Astrocyte (in vitro differentiated cells and primary cell): ENCODE data around the gene HTR3E. TPM values are rescaled to one million over a fixed set of nuclear protein-coding genes. Genes with fewer than 3 reads are reported as not detected.
"Not testable (repeated sequence)": the region's sequence is repeated elsewhere in the genome, so short reads cannot be mapped to it uniquely, and the experiment has no call there.

Experiments
- DNase-seq: peaks from one replicate; pipeline ENCODE4 v3.0.0-alpha.2; 2010; ENCODE audit warnings: low read depth
- FAIRE-seq: peaks from 2 replicates; lab custom pipeline; 2011; peaks lifted over from hg19 to GRCh38; lab: Jason Lieb, UNC
- H2AFZ ChIP-seq: 2 replicates; pipeline ENCODE4 v1.6.0; 2012; ENCODE audit warnings: low read depth, low read length, inconsistent platforms
- H3K27ac ChIP-seq: 2 replicates; pipeline ENCODE4 v1.5.1; 2011; ENCODE audit warnings: low read depth, low read length, inconsistent platforms
- H3K27me3 ChIP-seq: 2 replicates; pipeline ENCODE4 v1.6.0; 2011; ENCODE audit warnings: low read length, inconsistent platforms; ENCODE audit not compliant: insufficient read depth
- H3K36me3 ChIP-seq: 2 replicates; pipeline ENCODE4 v1.5.1; 2011; ENCODE audit warnings: low read length, inconsistent platforms; ENCODE audit not compliant: insufficient read depth
- H3K4me1 ChIP-seq: 2 replicates; pipeline ENCODE4 v1.5.1; 2011; ENCODE audit warnings: low read length, inconsistent platforms; ENCODE audit not compliant: insufficient read depth
- H3K4me2 ChIP-seq: 2 replicates; pipeline ENCODE4 v1.6.0; 2012; ENCODE audit warnings: low read length, inconsistent platforms
- H3K4me3 ChIP-seq: 2 replicates; pipeline ENCODE4 v1.5.1; 2011; ENCODE audit warnings: low read depth, mild to moderate bottlenecking, low read length, inconsistent platforms; ENCODE audit not compliant: insufficient read depth
- H3K79me2 ChIP-seq: 2 replicates; pipeline ENCODE4 v1.6.0; 2012; ENCODE audit warnings: mild to moderate bottlenecking, low read length, inconsistent platforms; ENCODE audit not compliant: insufficient read depth
- H3K9ac ChIP-seq: 2 replicates; pipeline ENCODE4 v1.6.0; 2012; ENCODE audit warnings: mild to moderate bottlenecking, low read length, inconsistent platforms
- H3K9me3 ChIP-seq: 2 replicates; pipeline ENCODE4 v1.5.1; 2012; ENCODE audit warnings: low read depth, mild to moderate bottlenecking, low read length, inconsistent platforms; ENCODE audit not compliant: insufficient read depth
- H4K20me1 ChIP-seq: 2 replicates; pipeline ENCODE4 v1.6.0; 2012; ENCODE audit warnings: low read length, inconsistent platforms; ENCODE audit not compliant: insufficient read depth
- H3K27ac Mint-ChIP-seq: one replicate; pipeline ENCODE4 v1.8.0; 2021; ENCODE audit warnings: mild to moderate bottlenecking, mixed read lengths; ENCODE audit not compliant: unreplicated experiment
- H3K27me3 Mint-ChIP-seq: one replicate; pipeline ENCODE4 v1.8.0; 2021; ENCODE audit warnings: low read depth, mixed read lengths; ENCODE audit not compliant: unreplicated experiment
- H3K36me3 Mint-ChIP-seq: one replicate; pipeline ENCODE4 v1.8.0; 2021; ENCODE audit warnings: low read depth, mixed read lengths; ENCODE audit not compliant: unreplicated experiment
- H3K4me1 Mint-ChIP-seq: one replicate; pipeline ENCODE4 v1.8.0; 2021; ENCODE audit warnings: low read depth, mixed read lengths; ENCODE audit not compliant: unreplicated experiment
- H3K4me3 Mint-ChIP-seq: one replicate; pipeline ENCODE4 v1.8.0; 2021; ENCODE audit warnings: mild to moderate bottlenecking, moderate library complexity, mixed read lengths; ENCODE audit not compliant: unreplicated experiment
- H3K9me3 Mint-ChIP-seq: one replicate; pipeline ENCODE4 v1.8.0; 2021; ENCODE audit warnings: mild to moderate bottlenecking, mixed read lengths; ENCODE audit not compliant: unreplicated experiment
- EZH2 ChIP-seq: IDR thresholded peaks from 2 replicates; pipeline ENCODE4 v1.6.1; 2012; ENCODE audit warnings: mild to moderate bottlenecking, low read length, inconsistent platforms; ENCODE audit not compliant: insufficient read depth
- total RNA-seq: library from RNA; stranded (reverse); gene quantifications from 2 replicates; pipeline ENCODE4 v1.2.1, GENCODE V29; 2021
- TF ChIP-seq, protein P1 (sequence below): IDR thresholded peaks from 2 replicates; pipeline ENCODE4 v1.5.1; 2011; ENCODE audit warnings: low read depth, mild to moderate bottlenecking, inconsistent platforms, low read length, moderate library complexity; ENCODE audit not compliant: insufficient read depth

HTR3E gene
- total RNA-seq, 1 donor from 2014 or later, result not detected

GRCh38 chr3:184149123-184149522 lies 52.3 kb downstream of the HTR3E start:
- H3K9me3 ChIP-seq, result no peaks in the 10 kb centered on the region
- no peak for TF ChIP-seq EZH2
- TF ChIP-seq, protein P1, sequence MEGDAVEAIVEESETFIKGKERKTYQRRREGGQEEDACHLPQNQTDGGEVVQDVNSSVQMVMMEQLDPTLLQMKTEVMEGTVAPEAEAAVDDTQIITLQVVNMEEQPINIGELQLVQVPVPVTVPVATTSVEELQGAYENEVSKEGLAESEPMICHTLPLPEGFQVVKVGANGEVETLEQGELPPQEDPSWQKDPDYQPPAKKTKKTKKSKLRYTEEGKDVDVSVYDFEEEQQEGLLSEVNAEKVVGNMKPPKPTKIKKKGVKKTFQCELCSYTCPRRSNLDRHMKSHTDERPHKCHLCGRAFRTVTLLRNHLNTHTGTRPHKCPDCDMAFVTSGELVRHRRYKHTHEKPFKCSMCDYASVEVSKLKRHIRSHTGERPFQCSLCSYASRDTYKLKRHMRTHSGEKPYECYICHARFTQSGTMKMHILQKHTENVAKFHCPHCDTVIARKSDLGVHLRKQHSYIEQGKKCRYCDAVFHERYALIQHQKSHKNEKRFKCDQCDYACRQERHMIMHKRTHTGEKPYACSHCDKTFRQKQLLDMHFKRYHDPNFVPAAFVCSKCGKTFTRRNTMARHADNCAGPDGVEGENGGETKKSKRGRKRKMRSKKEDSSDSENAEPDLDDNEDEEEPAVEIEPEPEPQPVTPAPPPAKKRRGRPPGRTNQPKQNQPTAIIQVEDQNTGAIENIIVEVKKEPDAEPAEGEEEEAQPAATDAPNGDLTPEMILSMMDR, result no peak
- H4K20me1 ChIP-seq, result no peaks in the 10 kb centered on the region
- H3K4me3 Mint-ChIP-seq, result no peak overlapping the region
- peaks cover 5% of the 10 kb centered on the region for H3K36me3 Mint-ChIP-seq
- no peak overlapping the region for H2AFZ ChIP-seq
- H3K4me1 Mint-ChIP-seq, result peaks cover 6% of the 10 kb centered on the region
- no peak overlapping the region for H3K27ac Mint-ChIP-seq
- no peak overlapping the region for H3K4me2 ChIP-seq
- H3K27me3 ChIP-seq, result no peaks in the 10 kb centered on the region
- no peaks in the 10 kb centered on the region for H3K79me2 ChIP-seq
- peaks cover 11% of the 10 kb centered on the region for H3K36me3 ChIP-seq
- H3K27me3 Mint-ChIP-seq, result no peaks in the 10 kb centered on the region
- no peak overlapping the region for H3K27ac ChIP-seq
- no peaks in the 10 kb centered on the region for H3K9me3 Mint-ChIP-seq
- H3K9ac ChIP-seq, result no peak overlapping the region
- H3K4me1 ChIP-seq, result peaks cover under 1% of the 10 kb centered on the region
- no peak for DNase-seq
- FAIRE-seq, result no peak
- H3K4me3 ChIP-seq, result no peak overlapping the region

DNA sequence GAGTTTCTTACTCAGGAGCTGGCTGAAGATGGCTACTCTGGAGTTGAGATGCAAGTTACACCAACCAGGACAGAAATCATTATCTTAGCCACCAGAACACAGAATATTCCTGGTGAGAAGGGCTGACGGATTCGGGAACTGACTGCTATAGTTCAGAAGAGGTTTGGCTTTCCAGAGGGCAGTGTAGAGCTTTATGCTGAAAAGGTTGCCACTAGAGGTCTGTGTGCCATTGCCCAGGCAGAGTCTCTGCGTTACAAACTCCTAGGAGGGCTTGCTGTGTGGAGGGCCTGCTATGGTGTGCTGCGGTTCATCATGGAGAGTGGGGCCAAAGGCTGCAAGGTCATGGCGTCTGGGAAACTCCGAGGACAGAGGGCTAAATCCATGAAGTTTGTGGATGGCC lies 52.9 kb downstream of the HTR3E start:
- H3K4me1 ChIP-seq, H2AFZ ChIP-seq, H3K79me2 ChIP-seq, H3K36me3 ChIP-seq, H3K4me1 Mint-ChIP-seq, H3K27me3 ChIP-seq, H3K4me3 ChIP-seq, H3K9me3 Mint-ChIP-seq, H3K4me2 ChIP-seq, H3K27ac ChIP-seq, DNase-seq, FAIRE-seq, H4K20me1 ChIP-seq, H3K27ac Mint-ChIP-seq, H3K36me3 Mint-ChIP-seq, H3K27me3 Mint-ChIP-seq, H3K4me3 Mint-ChIP-seq, H3K9ac ChIP-seq, H3K9me3 ChIP-seq: not testable (repeated sequence)
- TF ChIP-seq, protein P1, result peak; percentile 34

DNA sequence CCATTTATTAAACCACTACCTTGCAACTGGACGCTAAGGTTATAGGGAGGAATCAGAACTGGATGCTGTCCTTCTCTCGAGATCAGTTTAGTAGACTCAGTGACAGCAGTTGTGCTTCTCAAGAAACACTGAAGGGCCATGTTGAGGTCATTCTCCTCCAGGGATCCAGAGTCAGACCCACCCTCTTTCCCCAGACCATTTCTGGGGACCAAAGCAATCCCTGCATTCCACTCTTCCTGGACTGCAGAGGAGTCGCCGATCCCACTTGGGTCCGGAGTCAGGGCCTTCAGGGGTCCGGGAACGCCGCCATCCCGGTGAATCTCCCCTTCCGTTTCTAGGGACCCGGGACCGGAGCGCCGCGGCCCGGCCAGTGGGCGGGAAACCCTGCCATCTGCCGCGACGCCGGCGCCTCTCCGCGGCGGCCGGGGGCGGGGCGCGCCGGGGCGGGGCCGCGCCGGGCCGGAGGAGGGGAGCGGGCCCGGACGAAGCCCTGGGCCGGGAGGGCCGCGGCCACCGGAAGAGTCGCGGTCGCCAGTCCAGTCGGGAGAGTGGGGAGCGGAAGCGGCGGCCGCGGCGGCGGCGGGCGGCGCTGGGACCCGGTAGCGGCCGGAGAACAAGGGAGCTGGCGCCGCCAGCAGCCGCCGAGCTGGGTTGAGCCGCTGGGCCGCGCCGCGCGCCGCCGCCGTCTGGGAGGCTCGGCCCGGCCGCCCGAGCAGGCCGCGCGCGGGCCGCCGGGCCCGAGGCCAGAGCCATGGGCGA lies 58.2 kb downstream of the HTR3E start, which contains the start of gene DVL3:
Gene DVL3 (plus strand): TSS at position 493 of the 759 bp plus-strand sequence. CDS start 259 bp downstream, at position 752.
- peak within 1 kb of the TSS; percentile 91 for H3K27ac Mint-ChIP-seq
- H3K4me3 ChIP-seq, result peak within 1 kb of the TSS; percentile 92
- H3K9me3 Mint-ChIP-seq, result no peaks in the 10 kb centered on the region
- peak within 1 kb of the TSS; percentile 91 for H3K9ac ChIP-seq
- H3K27me3 ChIP-seq, result no peaks in the 10 kb centered on the region
- peaks cover 44% of the 10 kb centered on the region for H3K79me2 ChIP-seq
- H4K20me1 ChIP-seq, result peaks cover 40% of the 10 kb centered on the region
- H3K27me3 Mint-ChIP-seq, result no peaks in the 10 kb centered on the region
- DNase-seq (peak; percentile 37), FAIRE-seq (no peak)
- peak within 1 kb of the TSS; percentile 96 for H3K4me3 Mint-ChIP-seq
- TF ChIP-seq, protein P1, result no peak
- TF ChIP-seq EZH2, result no peak
- peak within 1 kb of the TSS; percentile 99 for H3K4me2 ChIP-seq
- peaks cover 18% of the 10 kb centered on the region for H3K4me1 ChIP-seq
- H3K36me3 ChIP-seq, result peaks cover 4% of the 10 kb centered on the region
- peak within 1 kb of the TSS; percentile 75 for H3K27ac ChIP-seq
- peaks cover 11% of the 10 kb centered on the region for H3K4me1 Mint-ChIP-seq
- peak within 1 kb of the TSS; percentile 95 for H2AFZ ChIP-seq
- H3K9me3 ChIP-seq, result no peaks in the 10 kb centered on the region
- H3K36me3 Mint-ChIP-seq, result peaks cover 2% of the 10 kb centered on the region
